T follicular helper cell (primary cell): Measurements from ENCODE around the gene CCDC28A.
"Not testable (repeated sequence)": the region's sequence is repeated elsewhere in the genome, so short reads cannot be mapped to it uniquely, and the experiment has no call there.

Experiments used
- DNase-seq: peaks from one replicate; pipeline ENCODE4 v3.0.0-alpha.2; 2020; ENCODE audit warnings: low read depth
- total RNA-seq, 2 experiments: gene quantifications; one replicate each; lab custom pipeline; 2026; lab: John Stamatoyannopoulos, UW

The CCDC28A gene
- total RNA-seq = 14.9 to 34.0 reads per million in 2 experiments

DNA sequence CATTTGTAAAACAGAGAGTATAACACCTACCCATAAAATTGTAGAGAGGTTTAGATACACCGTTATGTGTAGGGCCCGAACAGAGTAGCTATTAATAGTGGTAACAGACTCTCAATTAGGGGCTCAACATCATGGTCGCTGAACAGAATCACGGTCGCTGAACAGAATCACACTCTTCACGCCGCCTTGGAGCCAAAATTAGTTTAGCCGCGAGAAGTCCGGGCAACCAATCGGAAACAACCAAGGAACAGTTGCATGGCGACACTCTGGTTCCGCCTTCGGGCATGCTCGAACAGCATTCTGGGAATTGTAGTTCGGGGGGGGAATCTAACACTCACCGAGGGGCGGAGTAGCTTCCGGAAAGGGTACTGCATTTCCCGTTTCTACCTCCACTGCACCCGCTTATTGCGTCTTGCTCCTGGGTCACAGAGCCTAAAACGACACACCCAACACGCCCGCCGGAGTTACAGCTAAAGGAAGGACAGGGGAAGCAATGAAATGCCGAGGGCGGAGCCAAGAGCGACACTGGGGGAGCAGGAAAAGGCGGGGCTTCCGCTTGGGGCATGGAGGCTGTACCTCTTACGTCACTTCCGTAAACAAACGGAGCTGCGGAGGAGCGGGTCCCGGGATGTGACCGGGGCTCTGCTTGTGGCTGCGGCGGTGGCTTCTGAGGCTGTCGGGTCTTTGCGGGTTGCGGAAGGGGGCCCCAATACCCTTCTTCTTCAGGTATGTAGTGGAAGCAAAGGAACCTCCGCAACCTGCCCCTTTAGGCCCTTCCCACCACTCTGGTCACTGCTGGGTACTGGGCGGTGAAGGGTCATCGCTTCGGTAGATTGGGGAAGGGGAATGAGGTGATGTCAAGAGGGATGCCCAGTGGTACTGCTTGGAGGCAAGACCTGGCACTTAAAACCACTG, at the start of gene CCDC28A:
Gene CCDC28A, plus strand, starts transcription at position 593 of the 915 bp plus-strand sequence. CDS start 2,352 bp downstream, outside the sequence.
- peak; percentile 91 for DNase-seq

DNA sequence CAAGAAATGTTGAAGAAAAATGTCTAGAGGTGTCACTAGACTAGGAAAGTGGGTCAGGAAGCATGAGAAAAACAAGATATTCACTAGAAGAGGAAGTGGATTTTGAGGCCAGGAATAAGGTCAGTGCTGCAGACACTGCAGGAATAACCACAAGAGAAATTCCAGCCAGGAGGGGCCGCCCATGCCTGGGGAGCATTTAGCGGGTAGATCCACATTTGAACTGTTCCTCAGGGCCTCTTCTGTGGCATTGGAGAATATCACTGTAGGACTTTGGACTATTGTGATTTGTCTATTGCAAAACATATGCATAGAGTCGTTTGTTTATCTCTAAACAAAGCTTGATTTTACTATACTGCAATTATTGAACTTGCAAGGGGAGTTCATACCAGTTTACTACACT, 49.6 kb upstream of the CCDC28A start:
- no peak for DNase-seq

DNA sequence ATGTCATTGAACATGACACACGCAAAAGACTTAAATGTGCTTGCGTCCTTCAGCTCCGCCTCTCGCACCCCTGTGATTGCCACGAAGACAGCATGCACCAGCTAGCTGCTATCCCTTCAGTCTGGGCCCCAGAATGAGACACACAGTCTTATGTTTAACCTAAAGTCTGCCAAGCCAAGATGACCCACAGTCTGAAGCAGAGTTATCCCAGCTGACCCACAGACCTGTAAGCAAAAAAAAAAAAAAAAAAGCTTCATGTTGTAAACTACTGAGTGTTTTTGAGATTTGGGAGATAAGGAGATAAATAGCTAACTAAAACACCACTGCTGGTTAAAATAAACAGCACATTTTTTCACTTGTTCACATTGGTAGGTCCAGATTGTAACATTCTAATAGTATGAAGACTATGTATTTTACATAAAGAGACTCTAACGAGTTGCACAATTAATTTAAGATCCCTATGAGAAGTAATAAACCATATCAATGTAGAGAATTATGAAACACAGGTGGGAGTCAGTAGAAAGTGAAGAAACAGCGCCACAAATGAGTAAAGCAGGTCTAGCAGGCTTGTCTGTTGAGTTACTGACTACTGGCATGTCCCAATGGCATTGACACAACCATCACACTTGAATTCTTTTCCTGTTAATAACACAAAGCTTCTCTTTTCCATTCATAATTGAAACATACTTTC, 47.4 kb upstream of the CCDC28A start:
- DNase-seq = no peak

DNA sequence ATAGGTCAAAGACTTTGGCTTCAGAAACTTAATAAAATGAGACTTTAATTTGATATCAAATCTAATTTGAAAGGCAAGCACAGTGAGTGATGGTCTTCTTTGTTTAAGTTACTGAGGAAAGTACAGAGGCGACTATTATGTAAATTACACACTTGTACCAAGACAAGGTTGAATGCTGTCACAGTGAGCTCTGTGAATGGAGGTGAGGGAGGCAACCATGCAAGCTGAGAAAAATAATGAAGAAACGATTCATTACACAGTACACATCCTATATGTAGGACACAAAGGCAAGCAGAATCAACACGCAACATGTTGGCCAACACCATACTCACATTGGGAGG, 46.8 kb upstream of the CCDC28A start:
- DNase-seq = no peak

- no peak for DNase-seq
These were observed 46.4 kb upstream of the CCDC28A start for GRCh38 chr6:138727182-138727581.

GRCh38 chr6:138728662-138729061, 44.9 kb upstream of the CCDC28A start:
- no peak for DNase-seq

- not testable (repeated sequence) for DNase-seq
These were observed 43.5 kb upstream of the CCDC28A start for GRCh38 chr6:138730037-138730436.

DNA sequence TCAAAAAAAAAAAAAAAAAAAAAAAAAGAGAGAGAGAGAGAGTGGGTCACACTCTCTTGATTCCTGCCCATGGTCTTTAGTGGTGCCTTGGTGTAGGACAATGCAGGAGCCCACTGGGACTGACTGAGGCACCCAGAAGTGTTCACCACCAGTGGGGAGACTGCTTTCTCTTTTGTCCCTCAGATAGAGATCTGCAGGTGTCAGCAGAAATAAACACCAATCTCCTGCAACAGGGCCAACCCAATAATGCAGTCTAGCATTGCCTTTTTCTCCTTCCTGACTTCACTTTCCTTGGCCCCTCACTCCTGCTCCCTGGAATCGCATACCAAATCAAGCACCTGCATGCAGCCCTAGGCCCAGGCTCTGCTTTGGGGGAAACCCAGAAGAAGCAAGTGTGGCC, 39.0 kb upstream of the CCDC28A start:
- DNase-seq = no peak

- DNase-seq = no peak
These were observed 36.9 kb upstream of the CCDC28A start for GRCh38 chr6:138736640-138737039.

- no peak for DNase-seq
These were observed 21.6 kb upstream of the CCDC28A start for GRCh38 chr6:138752017-138752416.

DNA sequence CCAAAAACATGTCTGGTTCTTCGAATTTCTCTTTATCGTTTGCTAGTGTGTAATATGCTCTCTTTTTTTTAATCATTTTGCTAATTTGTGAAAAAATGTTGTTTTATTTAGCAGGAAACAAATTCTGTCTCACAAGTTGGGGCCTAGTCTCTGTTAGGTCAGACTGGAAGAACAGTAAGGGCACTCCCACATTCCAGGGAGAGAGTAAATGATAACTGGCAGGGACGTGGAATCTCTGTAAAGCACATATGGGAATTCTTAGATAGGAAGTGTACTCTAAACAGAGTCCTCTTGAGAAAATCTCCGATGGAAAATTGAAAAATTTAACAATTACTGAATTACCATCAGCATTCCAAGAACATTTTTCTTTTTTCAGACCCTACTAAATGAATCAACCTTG, 16.4 kb upstream of the CCDC28A start:
- no peak for DNase-seq

GRCh38 chr6:138765896-138766655, 7.5 kb upstream of the CCDC28A start:
- DNase-seq = no peak

DNA sequence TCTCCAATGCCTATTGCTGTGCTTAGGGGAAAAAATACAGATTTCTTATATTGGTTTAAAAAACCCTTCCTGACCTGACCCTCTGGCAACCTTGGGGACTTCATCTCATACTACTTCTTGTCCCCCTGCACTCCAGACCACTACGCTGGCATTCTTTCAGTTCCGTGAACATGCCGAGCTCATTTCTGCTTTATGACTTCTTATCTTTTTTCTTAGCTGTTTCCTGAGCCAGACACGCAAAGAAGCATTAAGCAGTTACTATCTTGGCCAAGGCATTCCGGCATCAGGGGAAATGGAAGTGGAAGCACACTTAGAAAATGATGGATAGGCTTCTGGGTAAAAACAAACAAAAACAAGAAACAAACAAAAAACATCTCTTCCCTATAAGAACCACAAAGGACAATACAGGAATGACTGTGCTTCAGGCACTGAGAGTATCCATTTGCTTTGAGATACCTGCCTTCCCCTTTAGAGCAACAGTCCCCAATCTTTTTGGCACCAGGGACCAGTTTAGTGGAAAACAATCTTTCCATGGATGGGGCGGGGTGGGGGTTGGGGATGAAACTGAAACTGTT, 4.4 kb upstream of the CCDC28A start:
- no peak for DNase-seq

DNA sequence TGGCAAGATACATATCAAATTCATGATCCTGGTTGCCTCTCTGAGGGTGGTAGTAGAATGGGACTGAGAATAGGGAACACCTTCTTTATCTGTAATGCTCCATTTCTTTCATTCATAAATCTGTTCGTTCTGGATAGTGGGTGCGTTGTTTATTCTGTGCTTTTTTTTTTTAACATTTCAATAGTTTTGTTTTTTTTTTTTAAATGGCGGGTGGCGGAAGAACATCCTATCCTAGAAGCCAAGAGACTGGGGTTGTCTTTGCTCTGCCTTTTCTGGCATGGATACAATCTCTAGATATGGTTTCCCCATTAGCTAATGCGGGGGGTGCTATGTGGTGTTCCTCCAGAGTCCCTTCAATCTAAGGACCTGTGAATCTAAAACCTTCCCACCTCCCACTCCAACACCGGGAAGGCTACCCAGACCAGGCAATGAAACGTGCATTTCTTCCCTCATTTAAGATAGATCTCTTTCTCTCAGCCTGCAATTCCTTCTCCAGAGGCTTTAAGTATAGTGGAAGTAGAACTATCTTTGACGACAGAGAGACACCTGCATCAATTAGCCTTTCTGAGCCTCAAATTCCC, 883 bp upstream of the CCDC28A start:
- no peak for DNase-seq

- DNase-seq = no peak
These were observed 801 bp downstream of the CCDC28A start for GRCh38 chr6:138774370-138774769.

GRCh38 chr6:138776659-138777058, 3.1 kb downstream of the CCDC28A start:
- no peak for DNase-seq

DNA sequence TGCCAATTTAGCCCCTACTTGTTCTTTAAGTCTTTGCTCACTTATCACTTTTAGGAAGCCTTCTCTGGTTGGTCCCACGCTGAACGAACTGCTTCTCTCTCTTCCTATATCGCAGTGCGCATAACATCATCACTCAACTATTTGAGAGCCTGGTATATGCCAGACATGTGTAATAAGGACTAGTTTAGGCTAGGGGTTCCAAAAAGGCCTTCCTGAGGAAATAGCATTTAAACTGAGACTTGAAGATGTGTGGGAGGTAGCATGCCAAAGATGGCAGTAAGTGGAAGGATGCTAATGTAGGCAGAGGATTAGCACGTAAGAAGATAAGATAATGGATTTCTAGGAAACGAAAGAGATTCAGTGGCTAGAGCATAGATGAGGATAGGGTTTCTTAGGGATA, 4.8 kb downstream of the CCDC28A start:
- no peak for DNase-seq

DNA sequence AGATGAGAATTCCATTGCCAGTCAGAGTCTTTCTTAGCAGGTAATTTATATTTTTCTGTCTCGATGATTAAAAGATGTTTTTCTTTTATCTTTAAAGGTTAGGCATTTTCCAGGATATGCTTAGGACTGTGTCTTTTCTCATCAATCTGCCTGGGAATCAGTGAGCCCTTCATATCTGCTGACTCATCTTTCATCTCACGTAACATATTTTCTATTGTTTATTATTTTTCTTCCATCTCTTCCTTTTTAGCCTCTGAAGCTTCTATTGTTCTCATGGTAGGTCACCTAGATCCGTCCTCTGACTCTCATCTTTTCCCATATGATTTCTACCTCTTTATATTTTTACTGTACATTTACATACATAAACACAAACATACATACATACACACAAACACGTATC, 8.7 kb downstream of the CCDC28A start:
- no peak for DNase-seq

DNA sequence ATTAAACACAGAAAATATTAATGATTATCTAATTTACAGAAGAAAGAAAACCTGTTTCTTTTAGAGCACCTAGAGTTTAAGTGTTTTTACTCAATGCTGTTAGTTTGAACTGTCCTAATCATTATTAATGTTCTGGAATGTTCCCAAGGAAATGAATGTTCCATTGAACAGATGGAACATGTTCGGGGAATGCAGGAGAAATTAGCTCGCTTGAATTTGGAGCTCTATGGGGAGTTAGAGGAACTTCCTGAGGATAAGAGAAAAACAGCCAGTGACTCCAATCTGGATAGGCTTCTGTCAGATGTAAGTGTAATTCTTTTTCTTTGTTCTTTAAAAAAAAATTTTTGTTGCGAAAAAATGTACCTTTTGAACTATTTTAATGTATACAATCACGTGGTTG, 11.5 kb downstream of the CCDC28A start:
- DNase-seq = no peak

GRCh38 chr6:138785980-138786379, 12.4 kb downstream of the CCDC28A start:
- DNase-seq = no peak

- DNase-seq = no peak
These were observed 13.6 kb downstream of the CCDC28A start for GRCh38 chr6:138787138-138787537.
